ENCODE data around the gene DNAH10.

DNA sequence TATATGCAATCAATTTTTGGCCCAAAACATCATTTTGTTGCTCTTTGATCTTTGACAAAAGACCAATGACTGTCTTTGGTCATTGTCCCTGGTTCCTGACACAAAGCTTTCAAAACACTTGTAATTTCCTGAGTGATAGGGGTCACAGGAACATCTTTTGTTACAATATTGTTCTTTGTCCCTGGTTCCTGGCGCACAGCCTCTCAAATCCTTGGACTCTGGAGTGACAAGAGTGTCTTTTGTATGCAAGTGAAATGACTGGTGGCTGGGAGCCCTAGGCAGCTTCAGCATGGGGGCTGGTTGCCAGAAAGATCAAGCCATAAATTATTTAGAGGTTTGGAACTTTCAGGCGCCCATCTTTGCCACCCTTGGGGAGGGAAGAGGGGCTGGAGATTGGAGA is 53.9 kb downstream of the DNAH10 start:
- TF ChIP-seq, protein P1, sequence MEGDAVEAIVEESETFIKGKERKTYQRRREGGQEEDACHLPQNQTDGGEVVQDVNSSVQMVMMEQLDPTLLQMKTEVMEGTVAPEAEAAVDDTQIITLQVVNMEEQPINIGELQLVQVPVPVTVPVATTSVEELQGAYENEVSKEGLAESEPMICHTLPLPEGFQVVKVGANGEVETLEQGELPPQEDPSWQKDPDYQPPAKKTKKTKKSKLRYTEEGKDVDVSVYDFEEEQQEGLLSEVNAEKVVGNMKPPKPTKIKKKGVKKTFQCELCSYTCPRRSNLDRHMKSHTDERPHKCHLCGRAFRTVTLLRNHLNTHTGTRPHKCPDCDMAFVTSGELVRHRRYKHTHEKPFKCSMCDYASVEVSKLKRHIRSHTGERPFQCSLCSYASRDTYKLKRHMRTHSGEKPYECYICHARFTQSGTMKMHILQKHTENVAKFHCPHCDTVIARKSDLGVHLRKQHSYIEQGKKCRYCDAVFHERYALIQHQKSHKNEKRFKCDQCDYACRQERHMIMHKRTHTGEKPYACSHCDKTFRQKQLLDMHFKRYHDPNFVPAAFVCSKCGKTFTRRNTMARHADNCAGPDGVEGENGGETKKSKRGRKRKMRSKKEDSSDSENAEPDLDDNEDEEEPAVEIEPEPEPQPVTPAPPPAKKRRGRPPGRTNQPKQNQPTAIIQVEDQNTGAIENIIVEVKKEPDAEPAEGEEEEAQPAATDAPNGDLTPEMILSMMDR (IDR thresholded peaks at IDR 0.05 in 4 of 5, conservative IDR thresholded peaks at IDR 0.05 in 1 of 5): no peak
- no peak for TF ChIP-seq POLR2A (IDR thresholded peaks at IDR 0.05)
